Esophagus muscularis mucosa (tissue), 4 donors: ENCODE results near the gene MFSD12. TPM values are rescaled to one million over a fixed set of nuclear protein-coding genes. Genes with fewer than 3 reads are reported as not detected.

Experiments
- DNase-seq: peaks from one replicate; pipeline ENCODE4 v3.0.0-alpha.2; 2017; ENCODE audit errors: extremely low spot score
- H3K27ac ChIP-seq, 4 donors: fragments of 200-600 bp; sonication (generic); replicated peaks in 1 of 4; 1 replicate in 3 of 4; 2 replicates in 1 of 4; pipeline ENCODE4 v1.5.1; 2016 to 2019; ENCODE audit warnings: mild to moderate bottlenecking in 1 of 4
- H3K27me3 ChIP-seq, 4 donors: fragments of 200-600 bp; sonication (generic); one replicate each; pipeline versions ENCODE4 v1.5.1 to v1.6.0; 2016 to 2019
- H3K36me3 ChIP-seq, 4 donors: fragments of 200-600 bp; sonication (generic); one replicate each; pipeline ENCODE4 v1.5.1; 2016 to 2019
- H3K4me1 ChIP-seq, 4 donors: fragments of 200-600 bp; sonication (generic); one replicate each; pipeline ENCODE4 v1.5.1; 2016 to 2019
- H3K4me3 ChIP-seq, 4 donors: fragments of 200-600 bp; sonication (generic); 1 replicate in 2 of 4; 2 replicates in 2 of 4; pipeline ENCODE4 v1.5.1; 2016 to 2019; ENCODE audit warnings: mild to moderate bottlenecking in 4 of 4, moderate library complexity in 1 of 4
- H3K9me3 ChIP-seq, 4 donors: fragments of 200-600 bp; sonication (generic); 1 replicate in 3 of 4; 2 replicates in 1 of 4; pipeline ENCODE4 v1.5.1; 2016 to 2019
- CTCF ChIP-seq, 3 experiments: fragments of 200-600 bp in 2 of 3; fragments of 450-650 bp in 1 of 3; sonication (generic) in 2 of 3; IDR thresholded peaks; one replicate each; pipeline ENCODE4 v1.5.1; 2017 to 2019; ENCODE audit warnings: antibody characterized with exemption in 3 of 3, mild to moderate bottlenecking in 2 of 3, moderate library complexity in 1 of 3
- EP300 ChIP-seq: sonication (generic); formaldehyde crosslinking; IDR thresholded peaks from one replicate; pipeline ENCODE4 v1.6.1; 2017; ENCODE audit warnings: antibody characterized with exemption
- POLR2A ChIP-seq: fragments of 450-650 bp; IDR thresholded peaks from one replicate; pipeline ENCODE4 v1.6.1; 2017; ENCODE audit warnings: antibody characterized with exemption, moderate library complexity, mild to moderate bottlenecking, low read depth
- POLR2AphosphoS5 ChIP-seq, 2 donors: sonication (generic); formaldehyde crosslinking; IDR thresholded peaks; one replicate each; pipeline ENCODE4 v1.6.1; 2017; ENCODE audit warnings: antibody characterized with exemption in 2 of 2
- WGBS: methylation state at CpG from one replicate; pipeline ENCODE4 v1.1.5; 2018; 5-methylcytosine and 5-hydroxymethylcytosine counted together
- intact Hi-C: fragments of 100-400 bp; cut with DNase I; formaldehyde crosslinking; loops from one replicate; pipeline ENCODE4 v1.15.1; 2023
- total RNA-seq, 4 donors: library from RNA; depleted of rRNA; stranded (reverse); fragments of >200 nt; gene quantifications; one replicate each; pipeline versions ENCODE4 v1.1.0 to v1.2.1, GENCODE V29; 2016

MFSD12 gene
- total RNA-seq, 4 donors from 2014 or later: 28.2 to 87.0 (median 62.4) TPM

GRCh38 chr19:3538258-3538929 is 19.0 kb downstream of the MFSD12 start:
- H3K36me3 ChIP-seq: peaks cover 18 to 54% (median 45%) of the 10 kb centered on the region in 4 donors
- intact Hi-C loops: no loop called here
- DNase-seq: no peak
- H3K27ac ChIP-seq: peak overlapping the region in 1 of 4 donors; percentile 33
- no peaks in the 10 kb centered on the region for H3K27me3 ChIP-seq
- WGBS: 75% methylated on average over 11 of the region's 25 CpGs
- no peak overlapping the region for H3K4me3 ChIP-seq
- peaks cover 0 to 34% (median 30%) of the 10 kb centered on the region in 4 donors for H3K4me1 ChIP-seq
- no peaks in the 10 kb centered on the region for H3K9me3 ChIP-seq
- TF ChIP-seq EP300: no peak
- no peak for TF ChIP-seq POLR2A
- no peak for TF ChIP-seq CTCF (IDR thresholded peaks at IDR 0.05)
- TF ChIP-seq POLR2AphosphoS5 (IDR thresholded peaks at IDR 0.05): no peak

DNA sequence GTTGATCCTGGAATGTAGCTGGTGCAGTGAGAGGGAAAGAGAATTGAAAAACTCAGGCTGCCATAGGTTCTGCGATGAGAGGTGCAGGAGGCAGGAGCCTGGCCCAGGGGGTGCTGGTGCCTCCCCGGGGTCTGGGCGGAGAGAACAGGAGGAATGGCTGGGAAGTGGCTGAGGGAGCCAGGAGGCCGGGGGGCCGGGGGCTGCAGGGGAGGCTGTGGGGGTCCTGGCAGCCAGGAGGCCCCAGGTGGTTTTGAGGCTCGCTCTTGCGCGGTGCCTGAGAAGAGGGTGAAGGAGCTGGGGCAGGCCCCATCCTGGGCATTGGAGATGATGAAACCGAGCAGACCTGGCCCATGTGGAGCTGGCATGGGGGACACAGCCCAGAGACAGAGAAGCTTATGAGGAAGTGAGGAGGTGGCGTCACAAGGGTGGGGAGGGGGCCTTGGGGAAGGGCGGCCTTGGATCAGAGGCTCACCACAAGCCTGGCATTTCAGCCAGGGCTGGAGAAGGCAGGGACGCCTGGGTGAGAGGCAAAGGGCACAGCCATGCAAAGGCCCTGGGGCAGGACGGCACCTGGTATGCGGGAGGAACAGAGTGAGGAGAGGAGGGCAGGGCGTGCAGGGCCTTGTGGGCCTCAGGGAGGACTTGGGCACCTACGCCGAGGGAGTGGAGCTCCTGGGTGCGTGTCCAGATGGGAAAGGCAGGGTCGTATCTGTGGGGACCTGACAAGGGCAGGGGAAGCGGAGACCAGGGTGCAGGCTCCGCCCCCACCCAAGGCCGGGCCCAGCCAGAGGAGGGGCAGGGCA is 19.7 kb downstream of the MFSD12 start:
- intact Hi-C loops: no loop called here
- Histone ChIP-seq H3K27me3 (no peaks in the 10 kb centered on the region), H3K36me3 (peaks cover 25 to 57% (median 50%) of the 10 kb centered on the region in 4 donors), H3K9me3 (no peaks in the 10 kb centered on the region), H3K4me1 (peaks cover 0 to 29% (median 24%) of the 10 kb centered on the region in 4 donors), H3K27ac (peak overlapping the region; percentile 42 to 61 (median 53)), H3K4me3 (peak overlapping the region in 1 of 4 donors; percentile 2)
- whole genome bisulfite sequencing: 88% methylated on average over 21 of the region's 22 CpGs
- no peak for DNase-seq
- TF ChIP-seq CTCF (IDR thresholded peaks at IDR 0.05) (no peak), POLR2AphosphoS5 (IDR thresholded peaks at IDR 0.05) (peak in 1 of 2 donors; percentile 15), EP300 (no peak), POLR2A (no peak)

GRCh38 chr19:3537101-3537437 is 20.3 kb downstream of the MFSD12 start:
- Histone ChIP-seq H3K4me3 (peak overlapping the region in 3 of 4 donors; percentile 2 to 18 (median 17)), H3K27me3 (no peaks in the 10 kb centered on the region), H3K27ac (peak overlapping the region; percentile 42 to 61 (median 53)), H3K36me3 (peaks cover 31 to 62% (median 53%) of the 10 kb centered on the region in 4 donors), H3K4me1 (peaks cover 0 to 29% (median 23%) of the 10 kb centered on the region in 4 donors), H3K9me3 (no peaks in the 10 kb centered on the region)
- TF ChIP-seq POLR2AphosphoS5 (IDR thresholded peaks at IDR 0.05) (no peak), POLR2A (no peak), EP300 (no peak)
- no peak for DNase-seq
- intact Hi-C loops: no loop called here
- WGBS: 78% methylated on average over 4 of the region's 13 CpGs

DNA sequence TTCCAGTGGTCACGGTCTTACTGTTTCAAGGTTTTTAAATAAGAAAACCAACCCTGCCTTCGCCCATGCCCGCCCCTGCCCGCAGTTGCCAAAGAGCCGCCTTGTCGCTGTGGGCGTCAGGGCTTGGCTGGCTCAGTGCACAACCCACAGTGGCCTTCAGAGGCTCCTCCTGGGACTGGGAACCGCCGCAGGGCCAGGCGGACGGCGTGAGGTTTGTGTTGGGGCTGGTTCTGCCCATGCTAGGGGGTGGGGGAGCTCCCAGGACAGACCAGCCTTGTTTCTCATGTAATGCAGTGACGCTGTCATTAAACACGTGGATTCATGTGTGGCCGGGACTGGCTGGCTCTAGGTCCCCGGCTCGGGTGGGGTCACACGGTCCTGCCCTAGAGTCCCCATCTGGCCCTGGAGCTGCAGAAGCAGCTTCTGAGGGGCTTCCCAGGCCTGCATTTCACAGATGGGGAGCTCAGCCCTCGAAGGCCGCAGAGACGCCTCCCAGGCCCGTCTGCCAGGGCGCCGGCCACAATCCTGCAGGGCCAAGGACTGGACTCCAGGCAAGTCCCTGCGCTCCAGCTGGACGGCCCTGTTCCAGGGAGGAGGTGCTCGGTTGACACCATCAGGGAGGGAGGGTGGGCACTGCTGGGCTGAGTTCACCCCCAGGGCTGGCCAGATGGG is 20.8 kb downstream of the MFSD12 start:
- Histone ChIP-seq H3K4me3 (peak overlapping the region in 3 of 4 donors; percentile 2 to 18 (median 17)), H3K9me3 (no peaks in the 10 kb centered on the region), H3K27me3 (no peaks in the 10 kb centered on the region), H3K36me3 (peaks cover 36 to 67% (median 58%) of the 10 kb centered on the region in 4 donors), H3K27ac (peak overlapping the region; percentile 42 to 61 (median 53)), H3K4me1 (peaks cover 0 to 29% (median 23%) of the 10 kb centered on the region in 4 donors)
- TF ChIP-seq POLR2AphosphoS5 (IDR thresholded peaks at IDR 0.05) (no peak), POLR2A (no peak), EP300 (no peak), CTCF (IDR thresholded peaks at IDR 0.05) (no peak)
- DNase-seq: no peak
- intact Hi-C loops: no loop called here
- 80% methylated on average over 9 of the region's 27 CpGs for WGBS

DNA sequence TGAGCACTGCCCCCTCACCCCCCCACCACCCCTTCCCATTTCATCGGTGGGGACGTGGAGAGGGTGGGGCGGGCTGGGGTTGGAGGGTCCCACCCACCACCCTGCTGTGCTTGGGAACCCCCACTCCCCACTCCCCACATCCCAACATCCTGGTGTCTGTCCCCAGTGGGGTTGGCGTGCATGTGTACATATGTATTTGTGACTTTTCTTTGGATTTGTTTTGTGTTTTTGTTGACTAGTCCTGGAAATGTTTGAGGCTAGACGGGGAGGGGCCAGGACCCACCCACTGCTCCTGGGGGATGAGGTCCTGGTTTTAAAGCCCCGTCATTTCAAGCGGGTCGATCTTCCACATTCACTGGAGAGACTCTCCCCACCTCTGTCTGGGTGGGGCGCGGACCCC is 21.4 kb downstream of the MFSD12 start:
- peak overlapping the region in 1 of 4 donors; percentile 58 for H3K27ac ChIP-seq
- intact Hi-C loops: no loop called here
- no peak overlapping the region for H3K4me3 ChIP-seq
- H3K36me3 ChIP-seq: peaks cover 41 to 73% (median 61%) of the 10 kb centered on the region in 4 donors
- no peaks in the 10 kb centered on the region for H3K9me3 ChIP-seq
- H3K4me1 ChIP-seq: peaks cover 0 to 29% (median 23%) of the 10 kb centered on the region in 4 donors
- H3K27me3 ChIP-seq: no peaks in the 10 kb centered on the region
- no peak for DNase-seq
- WGBS: 84% methylated on average over 9 of the region's 10 CpGs
- no peak for TF ChIP-seq CTCF (IDR thresholded peaks at IDR 0.05)
- TF ChIP-seq EP300: no peak
- no peak for TF ChIP-seq POLR2A
- no peak for TF ChIP-seq POLR2AphosphoS5 (IDR thresholded peaks at IDR 0.05)
